HL-60/S4 treated with phorbol 12-myristate 13-acetate at 8.2 ng/mL for 4 days and 3 days (cell line): ENCODE data around the gene WHRN.

Experiments
- in situ Hi-C: fragments of 300-500 bp; cut with MboI; formaldehyde crosslinking; loops from 2 replicates; pipeline ENCODE4 v1.15.0; 2022; ENCODE audit warnings: low sequenced_read_pairs

The WHRN gene

GRCh38 chr9:114494776-114495569, 10.3 kb downstream of the WHRN start:
- in situ Hi-C loops, result no loop called here

GRCh38 chr9:114493521-114494184, 11.6 kb downstream of the WHRN start:
- in situ Hi-C loops, result no loop called here

GRCh38 chr9:114492991-114493390, 12.3 kb downstream of the WHRN start:
- in situ Hi-C loops, result no loop called here

GRCh38 chr9:114491430-114492003, 13.8 kb downstream of the WHRN start:
- in situ Hi-C loops, result no loop called here

- in situ Hi-C loops, result no loop called here
Measured at GRCh38 chr9:114489928-114490327, 15.3 kb downstream of the WHRN start.

- in situ Hi-C loops, result no loop called here
Measured at GRCh38 chr9:114488398-114489129, 16.7 kb downstream of the WHRN start.

- in situ Hi-C loops, result no loop called here
Measured at GRCh38 chr9:114487607-114488300, 17.5 kb downstream of the WHRN start.

GRCh38 chr9:114486205-114486963, 18.9 kb downstream of the WHRN start:
- in situ Hi-C loops, result no loop called here

- in situ Hi-C loops, result no loop called here
Measured at GRCh38 chr9:114484854-114485443, 20.3 kb downstream of the WHRN start.

GRCh38 chr9:114484215-114484853, 20.9 kb downstream of the WHRN start:
- in situ Hi-C loops, result no loop called here

- in situ Hi-C loops, result no loop called here
Measured at GRCh38 chr9:114483499-114483898, 21.8 kb downstream of the WHRN start.

GRCh38 chr9:114482593-114482992, 22.7 kb downstream of the WHRN start:
- in situ Hi-C loops, result no loop called here

GRCh38 chr9:114481789-114482188, 23.5 kb downstream of the WHRN start:
- in situ Hi-C loops, result no loop called here

GRCh38 chr9:114480746-114481435, 24.4 kb downstream of the WHRN start:
- in situ Hi-C loops, result no loop called here

- in situ Hi-C loops, result no loop called here
Measured at GRCh38 chr9:114478871-114479270, 26.4 kb downstream of the WHRN start.

- in situ Hi-C loops, result no loop called here
Measured at GRCh38 chr9:114478459-114478858, 26.8 kb downstream of the WHRN start.

- in situ Hi-C loops, result no loop called here
Measured at GRCh38 chr9:114477642-114478041, 27.6 kb downstream of the WHRN start.

GRCh38 chr9:114476891-114477469, 28.3 kb downstream of the WHRN start:
- in situ Hi-C loops, result no loop called here
